Activated CD8-positive, alpha-beta T cell treated with anti-CD3 and anti-CD28 coated beads for 36 hours (primary cell): ENCODE results near the gene CCDC149. TPM values are rescaled to one million over a fixed set of nuclear protein-coding genes. Genes with fewer than 3 reads are reported as not detected.

Experiments
- ATAC-seq: fragments of 200-7000 bp; cut with Tn5 transposase; one replicate; pipeline ENCODE4 v1.10.0; 2021; ENCODE audit warnings: mild to moderate bottlenecking, moderate library complexity
- CTCF ChIA-PET: fragments of 350-600 bp; sonication (Branson Sonifier 250); formaldehyde crosslinking; loops from one replicate; lab custom pipeline; 2021; ENCODE audit warnings: antibody characterized with exemption; lab: Charles Lee
- POLR2A ChIA-PET: fragments of 350-600 bp; sonication (Branson Sonifier 250); formaldehyde crosslinking; loops from one replicate; lab custom pipeline; 2021; ENCODE audit warnings: antibody characterized with exemption; lab: Charles Lee
- DNase-seq: peaks from one replicate; pipeline ENCODE4 v3.0.0-alpha.2; 2020
- H3K27ac Mint-ChIP-seq: one replicate; pipeline ENCODE4 v1.8.0; 2021; ENCODE audit warnings: mild to moderate bottlenecking, mixed read lengths
- H3K27me3 Mint-ChIP-seq: one replicate; pipeline ENCODE4 v1.8.0; 2021; ENCODE audit warnings: mixed read lengths
- H3K36me3 Mint-ChIP-seq: one replicate; pipeline ENCODE4 v1.8.0; 2021; ENCODE audit warnings: low read depth, mixed read lengths
- H3K4me1 Mint-ChIP-seq: one replicate; pipeline ENCODE4 v1.8.0; 2021; ENCODE audit warnings: low read depth, mixed read lengths
- H3K4me3 Mint-ChIP-seq: one replicate; pipeline ENCODE4 v1.8.0; 2021; ENCODE audit warnings: mild to moderate bottlenecking, moderate library complexity, mixed read lengths
- H3K9me3 Mint-ChIP-seq: one replicate; pipeline ENCODE4 v1.8.0; 2021; ENCODE audit warnings: mixed read lengths
- CTCF ChIP-seq: fragments of 200-600 bp; IDR thresholded peaks from one replicate; pipeline ENCODE4 v1.8.0; 2022; ENCODE audit warnings: antibody characterized with exemption, mild to moderate bottlenecking
- intact Hi-C: fragments of 100-400 bp; cut with micrococcal nuclease; formaldehyde crosslinking; loops from one replicate; pipeline ENCODE4 v1.10.0; 2022
- total RNA-seq, 2 experiments: library from RNA; stranded (reverse); gene quantifications; one replicate each; pipeline ENCODE4 v1.2.3, GENCODE V29; 2021

The CCDC149 gene
- total RNA-seq, 2 experiments from 2014 or later = not detected

GRCh38 chr4:24858550-24858949 is 54.3 kb downstream of the CCDC149 start:
- H3K27ac Mint-ChIP-seq = no peak overlapping the region
- intact Hi-C loops = no loop called here
- ChIA-PET CTCF (no interaction called here), POLR2A (no interaction called here)
- ATAC-seq (no peak), DNase-seq (no peak)
- H3K27me3 Mint-ChIP-seq = no peaks in the 10 kb centered on the region
- no peak overlapping the region for H3K4me3 Mint-ChIP-seq
- no peaks in the 10 kb centered on the region for H3K4me1 Mint-ChIP-seq
- TF ChIP-seq CTCF = no peak
- H3K36me3 Mint-ChIP-seq = no peaks in the 10 kb centered on the region
- H3K9me3 Mint-ChIP-seq = peaks cover 5% of the 10 kb centered on the region

GRCh38 chr4:24858026-24858425 is 54.8 kb downstream of the CCDC149 start:
- H3K27ac Mint-ChIP-seq = no peak overlapping the region
- H3K9me3 Mint-ChIP-seq = peaks cover 5% of the 10 kb centered on the region
- intact Hi-C loops = no loop called here
- ChIA-PET CTCF (no interaction called here), POLR2A (no interaction called here)
- H3K4me3 Mint-ChIP-seq = no peak overlapping the region
- TF ChIP-seq CTCF = no peak
- no peaks in the 10 kb centered on the region for H3K36me3 Mint-ChIP-seq
- ATAC-seq (no peak), DNase-seq (no peak)
- H3K27me3 Mint-ChIP-seq = no peaks in the 10 kb centered on the region
- H3K4me1 Mint-ChIP-seq = no peaks in the 10 kb centered on the region

GRCh38 chr4:24856586-24856985 is 56.3 kb downstream of the CCDC149 start:
- POLR2A ChIA-PET = no interaction called here
- TF ChIP-seq CTCF = no peak
- DNase-seq = no peak
- Mint-ChIP-seq H3K4me1 (no peaks in the 10 kb centered on the region), H3K27ac (no peak overlapping the region), H3K4me3 (no peak overlapping the region), H3K9me3 (no peaks in the 10 kb centered on the region), H3K36me3 (no peaks in the 10 kb centered on the region), H3K27me3 (no peaks in the 10 kb centered on the region)
- CTCF ChIA-PET = no interaction called here
- no peak for ATAC-seq
- intact Hi-C loops = no loop called here

GRCh38 chr4:24855741-24856140 is 57.1 kb downstream of the CCDC149 start:
- DNase-seq (no peak), ATAC-seq (no peak)
- Mint-ChIP-seq H3K36me3 (no peaks in the 10 kb centered on the region), H3K4me1 (no peaks in the 10 kb centered on the region), H3K27me3 (no peaks in the 10 kb centered on the region), H3K4me3 (no peak overlapping the region), H3K27ac (no peak overlapping the region), H3K9me3 (no peaks in the 10 kb centered on the region)
- no peak for TF ChIP-seq CTCF
- ChIA-PET POLR2A (no interaction called here), CTCF (no interaction called here)
- intact Hi-C loops = no loop called here

- CTCF ChIA-PET = no interaction called here
- no peak for TF ChIP-seq CTCF
- no peak overlapping the region for H3K4me3 Mint-ChIP-seq
- no peaks in the 10 kb centered on the region for H3K36me3 Mint-ChIP-seq
- H3K27me3 Mint-ChIP-seq = no peaks in the 10 kb centered on the region
- intact Hi-C loops = no loop called here
- DNase-seq = no peak
- POLR2A ChIA-PET = no interaction called here
- H3K4me1 Mint-ChIP-seq = no peaks in the 10 kb centered on the region
- no peaks in the 10 kb centered on the region for H3K9me3 Mint-ChIP-seq
- H3K27ac Mint-ChIP-seq = no peak overlapping the region
- no peak for ATAC-seq
Observed at GRCh38 chr4:24853142-24853541, 59.7 kb downstream of the CCDC149 start.
